Epidermal melanocyte (primary cell): ENCODE results near the gene AUH.
"Not testable (repeated sequence)": the region's sequence is repeated elsewhere in the genome, so short reads cannot be mapped to it uniquely, and the experiment has no call there.

Source experiments
- DNase-seq: peaks from one replicate; pipeline ENCODE4 v3.0.0; 2011; ENCODE audit warnings: low spot score; ENCODE audit not compliant: insufficient read length

AUH gene

GRCh38 chr9:91211414-91211813, 150.3 kb downstream of the AUH start:
- DNase-seq, result no peak

GRCh38 chr9:91210318-91210717, 151.4 kb downstream of the AUH start:
- no peak for DNase-seq

GRCh38 chr9:91208837-91209236, 152.9 kb downstream of the AUH start:
- no peak for DNase-seq

GRCh38 chr9:91208419-91208745, 153.3 kb downstream of the AUH start:
- no peak for DNase-seq

DNA sequence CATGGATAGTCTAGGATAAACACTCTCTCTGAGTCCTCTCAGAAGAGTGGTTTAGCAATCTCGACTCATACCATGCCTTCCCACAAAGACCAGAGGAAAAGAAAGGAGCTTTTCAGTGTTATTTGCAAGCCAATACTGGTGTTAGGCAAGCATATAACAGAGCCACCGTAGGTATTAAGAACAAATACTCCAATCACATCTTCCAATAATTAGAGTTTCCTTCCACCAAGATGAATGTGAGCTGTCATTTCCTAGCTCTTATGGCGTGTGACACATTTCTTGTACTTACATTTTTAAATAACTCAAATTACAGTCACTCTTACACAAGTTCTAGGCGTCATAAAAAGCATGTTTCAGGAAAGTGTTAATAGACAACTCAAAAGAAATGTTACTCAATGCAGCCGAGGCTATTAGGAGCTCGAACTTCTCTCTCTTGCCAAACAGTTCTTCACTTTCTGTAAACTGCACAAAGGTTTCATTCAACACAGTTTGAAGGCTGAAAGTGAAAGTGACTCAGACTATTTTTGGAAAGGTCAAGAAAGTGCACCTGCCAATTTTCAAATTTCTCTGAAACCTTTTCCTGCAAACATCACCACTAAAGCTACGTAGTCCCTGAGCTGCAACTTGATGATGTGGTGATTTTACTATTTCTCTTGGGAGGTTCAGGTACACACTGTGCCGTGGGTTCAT, 153.8 kb downstream of the AUH start:
- DNase-seq, result no peak

DNA sequence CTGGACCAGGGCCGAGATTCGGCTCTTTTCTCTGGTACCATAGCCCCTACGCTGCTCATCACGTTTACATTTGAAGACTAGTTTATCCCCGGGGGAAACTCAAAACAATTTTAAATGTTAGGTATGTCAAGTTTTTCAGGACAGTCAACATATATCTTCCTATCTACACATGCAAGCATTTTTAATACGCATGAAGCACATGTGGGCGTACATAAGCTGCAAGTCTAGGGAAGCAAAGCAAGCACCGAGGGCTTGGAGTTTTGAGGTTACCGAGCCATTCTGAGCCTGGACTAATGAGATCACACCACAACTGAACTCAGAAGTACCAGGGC, 154.4 kb downstream of the AUH start:
- DNase-seq, result no peak

DNA sequence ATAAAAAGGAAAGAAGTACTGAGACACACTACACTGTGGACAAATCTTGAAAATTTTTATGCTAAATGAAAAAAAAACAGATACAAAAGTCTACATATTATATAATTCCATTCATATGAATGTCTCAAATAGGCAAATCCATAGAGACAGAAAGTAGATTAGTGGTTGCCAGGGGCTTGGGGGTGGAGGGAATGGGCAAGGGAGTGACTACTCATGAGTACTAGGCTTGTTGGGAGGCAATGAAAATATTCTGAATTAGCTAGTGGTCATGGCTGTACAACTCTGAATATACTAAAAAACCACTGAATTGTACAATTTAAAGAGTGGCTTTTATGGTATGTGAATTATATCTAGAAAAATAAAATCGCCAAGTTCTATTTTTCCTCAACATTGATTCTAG, 154.9 kb downstream of the AUH start:
- DNase-seq, result no peak

DNA sequence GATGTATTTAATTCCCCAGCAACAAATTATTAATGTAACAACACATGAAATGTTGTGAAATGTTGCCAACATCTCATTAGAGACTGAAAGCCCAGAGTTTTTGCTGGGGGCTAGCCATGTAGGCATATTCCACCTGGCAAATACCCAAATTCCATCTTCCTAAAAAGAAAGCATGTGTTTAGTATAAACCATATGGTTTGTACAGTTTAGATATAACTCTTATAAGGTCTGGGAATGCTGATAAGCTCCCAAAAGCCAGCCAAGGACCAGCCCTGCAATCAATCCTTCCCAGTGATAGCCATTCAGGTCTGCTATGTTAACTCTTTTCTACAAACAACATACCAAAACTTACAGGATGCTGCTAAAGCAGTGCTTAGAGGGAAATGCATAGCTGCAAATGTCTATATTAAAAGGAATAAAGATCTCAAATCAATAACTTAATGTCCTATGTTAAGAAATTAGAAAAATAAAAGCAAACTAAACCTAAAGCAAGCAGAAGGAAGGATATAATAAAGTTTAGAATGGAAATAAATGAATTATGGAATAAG, 158.9 kb downstream of the AUH start:
- no peak for DNase-seq

DNA sequence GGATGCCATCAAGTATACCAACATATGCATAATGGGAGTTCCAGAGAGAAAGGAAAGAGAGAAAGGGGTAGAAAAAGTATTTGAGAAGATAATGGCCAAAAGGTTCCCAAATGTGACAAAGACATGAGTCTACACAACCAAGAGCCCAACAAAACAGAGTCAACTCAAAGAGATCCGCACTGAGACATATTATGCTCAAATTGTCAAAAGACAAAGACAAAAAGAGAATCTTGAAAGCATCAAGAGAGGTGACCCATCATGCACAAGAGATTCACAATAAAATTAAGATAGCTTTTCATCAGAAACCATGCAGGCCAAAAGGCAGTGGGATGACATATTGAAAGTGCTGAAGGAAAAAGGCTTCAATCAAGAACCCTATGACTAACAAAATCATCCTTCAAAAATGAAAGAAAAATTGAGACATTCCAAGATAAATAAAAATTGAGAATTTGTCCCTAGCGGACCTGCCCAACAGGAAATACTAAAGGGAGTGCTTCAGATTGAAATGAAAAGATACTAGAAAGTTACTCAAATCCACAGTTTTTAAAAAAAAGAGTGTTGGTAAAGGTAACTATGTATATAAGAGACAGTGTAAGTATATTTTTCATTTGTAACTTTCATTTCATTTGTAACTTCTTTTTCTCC, 160.9 kb downstream of the AUH start:
- DNase-seq, result no peak

GRCh38 chr9:91199739-91200497, 161.8 kb downstream of the AUH start:
- DNase-seq, result no peak

- DNase-seq, result not testable (repeated sequence)
These were observed 162.8 kb downstream of the AUH start for GRCh38 chr9:91198881-91199280.

GRCh38 chr9:91198405-91198804, 163.3 kb downstream of the AUH start:
- no peak for DNase-seq

GRCh38 chr9:91197232-91198181, 164.2 kb downstream of the AUH start:
- DNase-seq, result peak; percentile 64

- no peak for DNase-seq
These were observed 165.4 kb downstream of the AUH start for GRCh38 chr9:91196103-91196950.

DNA sequence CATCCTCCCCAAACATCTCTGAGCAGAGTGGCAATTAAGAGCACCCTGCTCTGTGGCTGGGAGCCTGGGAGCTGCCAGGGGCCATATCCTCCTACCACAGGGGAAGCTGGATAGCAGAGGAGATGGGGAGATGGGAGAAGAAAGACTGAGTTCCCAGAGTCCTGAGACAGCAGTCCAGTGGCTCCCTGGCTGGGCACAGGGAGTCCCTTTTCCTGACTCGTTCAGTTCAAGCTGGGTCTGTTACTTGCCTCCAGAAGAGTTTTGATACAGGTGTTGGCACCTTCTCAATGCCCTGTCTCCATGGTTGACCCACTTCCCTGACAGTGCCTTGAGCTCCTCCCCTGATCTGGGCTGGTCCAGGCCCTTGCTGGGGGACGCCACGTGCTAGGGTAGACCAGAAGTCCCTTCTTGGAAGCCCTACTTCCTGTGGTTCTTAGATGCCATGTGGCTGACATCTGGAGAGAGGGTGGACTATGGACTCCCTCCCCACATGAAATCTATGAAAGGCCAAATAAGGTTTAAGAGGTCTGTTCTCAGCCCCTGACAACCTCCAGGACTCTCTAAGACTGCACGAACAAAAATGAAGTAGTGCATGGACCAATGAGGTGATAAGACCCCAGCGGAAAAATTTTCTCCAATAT, 166.2 kb downstream of the AUH start:
- DNase-seq, result no peak

DNA sequence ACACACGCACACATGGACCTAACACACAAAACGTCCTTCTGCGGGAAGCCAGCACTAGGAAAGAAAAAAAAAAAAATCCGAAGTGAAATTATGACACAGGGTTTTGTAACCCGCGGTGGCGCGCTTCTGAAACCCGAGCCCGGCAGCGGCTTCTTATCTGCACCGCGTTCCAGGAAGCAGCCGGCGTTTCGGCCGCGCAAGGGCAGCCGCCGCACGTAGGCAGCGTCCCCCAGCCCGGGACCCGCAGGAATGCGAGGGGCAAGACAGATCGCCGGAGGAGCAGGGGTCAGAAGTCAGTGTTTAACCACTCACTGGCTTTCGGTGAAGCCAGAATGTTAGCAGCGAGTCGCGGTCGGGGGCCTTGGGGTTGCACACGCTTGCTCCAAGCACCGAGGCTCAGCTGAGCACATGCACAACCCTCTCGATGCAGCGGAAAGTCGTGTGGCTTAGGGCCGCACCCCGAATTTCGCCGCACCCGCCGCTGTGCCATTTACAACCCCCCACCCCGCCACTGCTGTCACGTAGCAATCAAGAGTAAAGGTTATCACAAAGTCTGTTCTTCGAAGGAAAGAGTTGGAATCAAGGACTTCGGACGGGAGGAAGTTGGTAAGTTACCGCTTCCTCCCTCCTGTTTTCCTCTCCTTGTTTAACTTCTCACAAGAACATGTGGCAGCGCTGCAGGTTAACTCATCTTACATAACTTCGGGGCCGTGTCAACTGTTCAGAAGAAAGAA, 167.9 kb downstream of the AUH start:
- DNase-seq, result no peak

DNA sequence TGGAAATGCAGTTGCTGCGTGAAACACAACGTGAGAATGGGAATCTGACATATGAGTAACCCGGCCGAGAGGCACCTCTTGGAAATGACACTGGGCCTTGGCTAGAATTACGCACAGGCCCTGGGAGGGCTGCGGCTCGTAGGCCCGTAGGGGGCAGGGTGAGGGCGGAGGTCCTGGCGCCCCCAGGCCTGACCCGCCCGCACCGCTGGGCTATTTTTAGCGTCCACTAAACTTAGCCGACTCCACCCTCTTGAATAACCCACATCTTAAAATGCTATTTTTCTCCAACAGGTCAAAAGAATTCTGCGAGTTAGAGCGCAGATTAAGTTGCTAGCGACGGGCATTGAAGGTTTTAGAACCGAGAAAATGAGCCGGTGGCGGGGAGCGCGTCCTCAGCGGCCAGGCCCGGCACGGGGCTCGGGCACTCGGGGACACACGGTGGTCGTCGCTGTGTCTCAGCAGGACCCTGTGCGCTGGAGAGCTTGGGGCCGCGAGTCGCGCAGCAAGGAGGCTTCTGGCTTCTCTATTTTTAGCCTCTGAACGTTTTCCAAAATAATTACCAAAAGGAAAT, 168.5 kb downstream of the AUH start:
- DNase-seq, result peak; percentile 67

GRCh38 chr9:91192381-91193086, 169.2 kb downstream of the AUH start:
- no peak for DNase-seq
